ENCODE measurements around the gene SMARCA5. TPM values are rescaled to one million over a fixed set of nuclear protein-coding genes. Genes with fewer than 3 reads are reported as not detected.

Gene SMARCA5
- total RNA-seq, 2 donors from 2014 or later = 64.1 to 66.3 TPM

DNA sequence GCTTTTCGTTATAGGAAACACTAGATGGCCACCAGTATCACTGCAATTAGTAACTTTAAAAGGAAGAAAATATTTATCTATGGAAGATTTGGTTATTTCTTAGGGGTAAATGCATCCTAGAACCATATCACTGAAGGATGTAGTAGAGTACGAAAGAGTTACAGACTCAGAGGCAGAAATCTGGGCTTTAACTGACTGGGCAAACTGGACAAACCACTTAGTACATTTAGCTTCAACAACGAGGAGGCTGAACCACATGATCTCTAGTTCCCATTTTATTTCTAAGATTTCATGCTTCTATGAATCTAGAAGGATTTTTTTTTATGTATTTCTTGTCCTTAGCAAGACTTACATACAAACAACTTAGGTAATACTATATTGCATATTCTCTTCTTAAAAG, 93.0 kb downstream of the SMARCA5 start:
- Mint-ChIP-seq H3K4me3 (no peak overlapping the region), H3K36me3 (ENCODE audit: low read depth) (no peaks in the 10 kb centered on the region), H3K27me3 (no peaks in the 10 kb centered on the region), H3K4me1 (no peaks in the 10 kb centered on the region), H3K27ac (no peak overlapping the region)
- no peaks in the 10 kb centered on the region for H3K9me3 ChIP-seq (ENCODE audit: control insufficient read depth, low read length, poor library complexity, severe bottlenecking)
- DNase-seq = no peak
- ATAC-seq = no peak

Other genes with a start within 250 kb of the SMARCA5 start
- 1 to 10 TPM; 2.0 to 3.5 TPM for gene GAB1, start 176.8 kb upstream of the SMARCA5 start, total RNA-seq
- gene FREM3, start 187.0 kb downstream of the SMARCA5 start, total RNA-seq = under 1 TPM; 0.34 to 0.35 TPM

Data from T-helper 17 cell (primary cell).